Femur (tissue), 1 donor: ENCODE measurements around the gene CRLF1.
A peak's percentile ranks its signal among the peaks of the same experiment; 100 is the strongest.
"Not testable (repeated sequence)": the region's sequence is repeated elsewhere in the genome, so short reads cannot be mapped to it uniquely, and the experiment has no call there.

ENCODE experiments used
- DNase-seq: peaks from one replicate; pipeline ENCODE4 v3.0.0-alpha.2; 2017

Gene CRLF1

GRCh38 chr19:18608102-18608804 is 1.7 kb upstream of the CRLF1 start:
- no peak for DNase-seq

DNA sequence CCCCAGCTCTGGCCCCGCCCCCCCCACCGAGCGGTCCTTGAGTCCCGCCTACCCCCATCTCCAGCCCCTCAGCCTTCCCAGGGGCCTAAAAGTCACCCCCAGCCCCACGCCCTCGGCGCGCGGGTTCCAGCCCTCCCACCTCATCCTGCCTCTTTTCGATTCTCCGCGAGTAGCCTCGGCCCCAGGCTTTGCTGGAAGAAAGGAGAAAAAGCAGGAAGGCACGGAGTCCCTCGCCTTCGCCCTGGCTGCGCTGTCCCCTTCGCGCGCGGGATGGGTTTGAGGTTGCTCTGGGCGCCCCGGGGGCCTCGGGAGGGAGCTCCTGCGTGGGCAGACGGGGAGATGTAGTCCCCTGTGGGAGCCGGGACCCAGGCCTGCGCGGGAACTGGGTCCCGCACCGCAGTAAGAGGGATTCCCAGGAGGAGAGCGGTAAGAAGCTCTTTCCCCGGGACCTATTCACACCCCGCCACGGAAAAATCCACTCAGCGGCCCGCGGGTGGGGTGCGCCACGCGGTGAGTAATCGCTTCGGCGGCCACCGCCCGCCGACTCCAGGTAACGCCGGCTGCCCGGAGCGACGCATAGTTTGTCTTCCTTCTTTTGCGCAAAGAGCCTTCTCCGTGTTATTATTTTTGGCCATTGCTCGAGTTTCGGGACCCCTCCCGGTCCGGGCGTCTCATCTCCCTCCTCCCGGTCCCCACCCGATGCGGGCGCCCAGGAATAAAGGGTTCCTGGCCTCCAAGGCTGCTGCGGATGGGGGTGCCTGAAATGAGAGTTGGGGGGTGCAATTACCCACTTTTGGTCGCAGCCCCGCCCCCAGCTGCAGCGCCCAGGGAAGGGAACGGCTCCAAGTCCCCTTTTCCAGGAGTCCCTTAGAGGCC is 865 bp upstream of the CRLF1 start:
- no peak for DNase-seq

DNA sequence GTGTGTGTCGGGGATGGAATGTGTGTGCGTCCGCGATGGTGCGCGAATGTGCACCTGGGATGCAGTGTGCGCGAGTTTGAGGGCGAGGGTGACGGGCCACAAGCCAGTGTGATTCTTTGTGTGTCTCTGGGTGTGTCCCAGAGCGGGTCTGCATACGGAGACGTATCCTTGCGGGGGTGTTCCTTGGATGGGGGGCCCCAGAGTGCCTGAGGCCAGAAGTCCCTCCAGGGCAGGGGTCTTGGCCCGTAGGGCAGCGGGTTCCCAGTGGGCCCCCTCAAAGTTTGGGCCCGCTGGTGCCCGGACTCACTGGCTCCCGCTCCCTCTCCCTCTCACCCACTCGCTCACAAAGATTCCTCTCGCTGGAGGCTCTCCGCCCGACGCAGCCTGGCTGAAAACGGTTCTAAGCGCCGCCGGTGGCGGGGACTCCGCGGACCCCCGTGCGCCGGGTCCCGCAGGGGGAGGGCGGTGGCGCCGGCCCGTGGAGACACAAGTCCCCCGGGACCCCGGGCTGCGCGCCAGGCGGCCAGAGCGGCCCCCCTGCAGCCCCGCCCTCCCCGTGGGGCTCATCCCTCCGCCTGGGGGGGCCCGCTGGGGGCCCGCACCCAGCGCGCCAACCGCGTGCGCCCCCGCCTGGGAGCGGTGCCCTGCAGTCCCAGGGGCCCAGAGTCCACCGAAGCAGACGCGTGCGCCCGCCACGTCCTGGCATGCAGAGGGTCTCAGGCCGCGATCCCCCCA is 886 bp downstream of the CRLF1 start:
- DNase-seq = no peak

GRCh38 chr19:18605196-18605545 is 1.4 kb downstream of the CRLF1 start:
- DNase-seq = no peak

- DNase-seq = no peak
Measured at GRCh38 chr19:18604820-18605159, 1.8 kb downstream of the CRLF1 start.

DNA sequence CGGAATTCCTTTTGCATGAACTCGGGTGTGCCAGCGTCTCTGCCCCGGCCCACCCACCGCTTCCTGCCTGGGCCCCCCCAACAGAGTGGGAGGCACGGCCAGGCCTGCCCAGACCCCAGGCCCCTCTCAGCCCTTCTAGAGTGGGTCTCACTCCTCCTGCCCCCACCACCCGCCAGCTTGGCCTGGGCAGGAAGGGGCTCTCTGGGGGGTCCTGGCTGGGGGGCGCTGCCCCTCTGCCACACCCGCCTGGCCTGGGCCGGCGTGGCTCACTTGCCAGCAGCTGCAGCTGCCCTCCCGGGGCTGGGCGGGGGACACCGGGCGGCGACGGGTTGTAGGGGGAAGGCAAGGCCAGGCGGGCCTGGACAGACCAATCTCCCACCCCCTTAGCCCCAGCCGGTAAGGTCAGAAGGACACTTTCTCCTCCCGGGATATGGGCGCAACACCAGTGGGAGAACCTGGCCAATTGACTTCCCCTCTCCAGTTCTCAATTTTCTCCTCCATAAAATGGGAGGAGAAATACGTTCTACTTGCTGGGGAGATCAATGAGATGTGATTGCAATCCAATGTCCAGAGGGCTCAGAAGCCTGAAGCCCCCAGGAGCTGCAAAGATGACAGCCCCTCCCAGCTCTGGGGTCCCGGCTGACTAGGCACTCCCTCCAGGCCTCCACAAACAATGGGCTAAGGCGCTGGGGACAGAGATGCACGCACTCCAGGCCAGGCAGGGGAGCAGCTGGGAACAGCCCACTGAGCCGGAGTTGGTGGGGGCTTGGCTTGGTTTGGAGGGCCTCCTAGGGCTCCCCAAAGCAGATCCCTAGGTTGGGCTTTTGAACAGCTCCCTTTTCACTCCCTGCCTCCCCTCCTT is 2.4 kb downstream of the CRLF1 start:
- no peak for DNase-seq

- DNase-seq = no peak
Measured at GRCh38 chr19:18603255-18603957, 3.2 kb downstream of the CRLF1 start.

GRCh38 chr19:18601875-18602274 is 4.7 kb downstream of the CRLF1 start:
- no peak for DNase-seq

DNA sequence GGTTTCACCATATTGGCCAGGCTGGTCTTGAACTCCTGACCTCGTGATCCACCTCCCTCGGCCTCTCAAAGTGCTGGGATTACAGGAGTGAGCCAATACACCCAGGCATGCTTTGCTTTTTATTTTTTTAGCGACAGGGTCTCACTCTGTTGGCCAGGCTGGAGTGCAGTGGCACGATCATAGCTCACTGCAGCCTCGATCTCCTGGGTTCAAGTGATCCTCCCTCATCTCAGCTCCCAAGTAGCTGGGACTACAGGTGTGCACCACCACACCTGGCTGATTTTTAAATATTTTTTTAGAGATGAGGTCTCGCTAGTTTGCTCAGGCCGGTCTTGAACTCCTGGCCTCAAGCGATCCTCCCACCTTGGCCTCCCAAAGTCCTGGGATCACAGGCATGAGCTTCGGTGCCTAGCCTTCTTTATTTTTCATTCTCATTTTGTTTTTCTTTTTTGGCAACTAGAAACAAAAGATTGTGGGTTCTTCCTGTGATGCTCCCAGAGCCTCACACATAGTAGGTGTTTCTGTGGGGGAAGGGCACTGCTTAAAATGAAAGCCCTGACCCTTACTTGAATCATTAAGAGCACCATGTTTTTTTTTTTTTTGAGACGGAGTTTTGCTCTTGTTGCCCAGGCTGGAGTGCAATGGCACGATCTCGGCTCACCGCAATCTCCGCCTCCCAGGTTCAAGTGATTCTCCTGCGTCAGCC is 5.8 kb downstream of the CRLF1 start:
- DNase-seq = not testable (repeated sequence)

- no peak for DNase-seq
Measured at GRCh38 chr19:18599485-18599884, 7.1 kb downstream of the CRLF1 start.

GRCh38 chr19:18597809-18598660 is 8.6 kb downstream of the CRLF1 start:
- DNase-seq = no peak

GRCh38 chr19:18596752-18597157 is 9.8 kb downstream of the CRLF1 start:
- DNase-seq = no peak

DNA sequence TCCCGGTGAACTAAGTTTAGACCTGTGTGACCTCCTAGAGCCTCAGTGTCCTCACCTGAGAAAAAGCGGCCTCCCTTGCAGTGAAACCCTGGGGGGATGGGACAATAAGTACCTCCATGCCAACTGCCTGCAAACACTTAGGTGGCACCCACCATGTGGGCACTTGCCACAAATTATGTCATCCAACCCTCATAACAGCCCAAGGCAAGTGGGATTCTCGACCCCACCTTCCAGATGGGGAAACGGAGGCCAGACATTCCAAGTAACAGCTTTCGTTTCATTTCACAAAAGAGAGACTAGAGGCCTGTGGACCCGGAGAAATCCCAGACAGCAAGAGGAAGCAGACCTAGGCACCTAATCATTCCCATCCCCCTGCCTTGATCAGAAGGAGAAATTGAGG is 11.1 kb downstream of the CRLF1 start:
- no peak for DNase-seq

GRCh38 chr19:18594824-18595373 is 11.7 kb downstream of the CRLF1 start:
- DNase-seq = peak; percentile 66

GRCh38 chr19:18594096-18594823 is 12.3 kb downstream of the CRLF1 start:
- peak; percentile 86 for DNase-seq

GRCh38 chr19:18593367-18594095 is 13.1 kb downstream of the CRLF1 start:
- DNase-seq = no peak

DNA sequence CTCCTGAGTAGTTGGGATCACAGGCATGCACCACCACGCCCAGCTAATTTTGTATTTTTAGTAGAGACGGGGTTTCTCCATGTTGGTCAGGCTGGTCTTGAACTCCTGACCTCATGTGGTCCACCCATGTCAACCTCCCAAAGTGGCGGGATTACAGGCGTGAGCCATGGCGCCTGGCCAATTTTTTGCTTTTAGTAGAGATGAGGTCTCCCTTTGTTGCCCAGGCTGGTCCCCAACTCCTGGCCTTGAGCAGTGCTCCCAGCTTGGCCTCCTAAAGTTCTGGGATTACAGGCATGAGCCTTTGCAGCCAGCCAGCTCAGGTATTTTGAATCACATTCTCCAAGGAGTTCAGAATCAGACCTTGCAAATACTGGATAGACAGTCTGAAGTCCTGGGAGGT is 13.9 kb downstream of the CRLF1 start:
- DNase-seq = not testable (repeated sequence)

DNA sequence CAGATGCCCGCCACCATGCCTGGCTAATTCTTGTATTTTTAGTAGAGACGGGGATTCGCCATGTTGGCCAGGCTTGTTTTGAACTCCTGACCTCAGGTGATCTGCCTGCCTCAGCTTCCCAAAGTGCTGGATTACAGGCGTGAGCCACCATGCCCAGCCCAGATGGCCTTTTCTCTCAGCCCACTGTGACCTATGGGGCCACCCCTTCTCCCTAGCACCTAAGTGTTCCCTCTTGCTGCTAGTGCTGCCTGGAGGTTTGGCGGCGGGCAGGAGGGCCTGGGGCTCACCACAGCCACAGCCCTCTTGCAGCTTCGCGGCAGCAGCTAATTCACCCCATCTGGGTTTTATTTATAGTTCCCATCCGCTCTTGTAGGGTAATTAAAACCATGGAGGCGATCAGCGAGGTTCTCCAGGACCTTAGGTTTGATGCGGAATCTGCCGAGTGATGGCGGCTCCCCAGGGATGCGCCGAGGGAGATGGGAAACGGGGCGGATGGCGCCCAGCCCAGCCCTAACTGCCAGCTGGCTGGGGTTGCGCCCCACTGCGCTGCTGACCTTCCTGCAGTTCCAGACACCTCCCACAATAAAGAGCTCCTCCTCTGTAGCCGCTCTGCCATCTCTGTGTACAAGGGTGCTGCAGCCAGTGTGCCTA is 14.7 kb downstream of the CRLF1 start:
- no peak for DNase-seq
